ENCODE data around the gene ACAD8.

The ACAD8 gene

GRCh38 chr11:134260503-134260902, 7.1 kb downstream of the ACAD8 start:
- no peak overlapping the region for H3K4me3 ChIP-seq (ENCODE audit: low read depth, low read length)
- TF ChIP-seq CTCF (IDR thresholded peaks at IDR 0.05; ENCODE audit: low read depth, low read length), result no peak

- no peak overlapping the region for H3K4me3 ChIP-seq (ENCODE audit: low read depth, low read length)
- no peak for TF ChIP-seq CTCF (IDR thresholded peaks at IDR 0.05; ENCODE audit: low read depth, low read length)
These were observed 7.6 kb downstream of the ACAD8 start for GRCh38 chr11:134260983-134261382.

- H3K4me3 ChIP-seq (ENCODE audit: low read depth, low read length), result no peak overlapping the region
- peak; percentile 39; the same call in 1 of the 2 replicates for TF ChIP-seq CTCF (IDR thresholded peaks at IDR 0.05; ENCODE audit: low read depth, low read length)
These were observed 8.5 kb downstream of the ACAD8 start for GRCh38 chr11:134261626-134262488.

- H3K4me3 ChIP-seq (ENCODE audit: low read depth, low read length), result no peak overlapping the region
- TF ChIP-seq CTCF (IDR thresholded peaks at IDR 0.05; ENCODE audit: low read depth, low read length), result no peak
These were observed 11.8 kb downstream of the ACAD8 start for GRCh38 chr11:134264966-134265764.

- no peak for TF ChIP-seq CTCF (IDR thresholded peaks at IDR 0.05; ENCODE audit: low read depth, low read length)
- H3K4me3 ChIP-seq (ENCODE audit: low read depth, low read length), result no peak overlapping the region
These were observed 13.1 kb downstream of the ACAD8 start for GRCh38 chr11:134266440-134266839.

GRCh38 chr11:134266841-134267251, 13.5 kb downstream of the ACAD8 start:
- no peak for TF ChIP-seq CTCF (IDR thresholded peaks at IDR 0.05; ENCODE audit: low read depth, low read length)
- no peak overlapping the region for H3K4me3 ChIP-seq (ENCODE audit: low read depth, low read length)

GRCh38 chr11:134267461-134267860, 14.1 kb downstream of the ACAD8 start:
- no peak overlapping the region for H3K4me3 ChIP-seq (ENCODE audit: low read depth, low read length)
- TF ChIP-seq CTCF (IDR thresholded peaks at IDR 0.05; ENCODE audit: low read depth, low read length), result no peak
